ENCODE measurements around the gene TRIB2. TPM values are rescaled to one million over a fixed set of nuclear protein-coding genes. Genes with fewer than 3 reads are reported as not detected.

Gene TRIB2
- total RNA-seq, 2 donors from 2014 or later = 2.4 to 4.1 TPM

DNA sequence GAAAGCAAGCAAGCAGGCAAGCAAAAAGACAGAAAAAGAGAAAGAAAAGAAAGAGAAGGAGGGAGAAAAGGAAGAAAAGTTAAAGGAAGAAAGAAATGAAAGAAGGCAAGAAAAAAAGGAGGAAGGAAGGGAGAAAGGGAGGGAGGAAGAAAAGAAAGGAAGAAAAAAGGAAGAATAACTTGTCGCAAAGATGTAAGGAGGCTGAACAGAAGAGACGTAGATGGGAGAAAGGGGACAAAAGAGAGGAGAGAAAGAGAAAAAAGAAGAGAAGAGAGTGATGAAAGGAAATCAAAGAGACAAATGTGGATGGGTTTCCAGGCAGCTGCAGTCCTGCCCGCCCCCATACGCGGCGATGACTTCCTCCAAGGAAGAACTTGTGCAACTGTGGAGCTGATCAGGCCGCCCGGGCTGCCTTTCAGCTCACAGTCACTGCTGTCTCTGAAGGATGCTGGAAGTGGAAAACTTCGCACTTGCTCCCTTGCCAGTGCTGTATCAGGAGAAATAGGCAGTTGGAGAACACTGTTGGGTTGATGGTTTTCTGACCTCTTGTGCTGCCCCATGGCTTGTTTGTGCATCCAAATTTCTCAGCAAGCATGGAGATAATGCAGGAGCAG lies 52.9 kb downstream of the TRIB2 start:
- no peak overlapping the region for H3K27ac Mint-ChIP-seq
- no peak overlapping the region for H3K4me3 Mint-ChIP-seq
- peaks cover 4% of the 10 kb centered on the region for H3K4me1 Mint-ChIP-seq (ENCODE audit: low read depth)
- no peak for ATAC-seq (replicated peaks in 1 of 2)
- peaks cover 42% of the 10 kb centered on the region for H3K27me3 Mint-ChIP-seq (ENCODE audit: low read depth)
- no peaks in the 10 kb centered on the region for H3K9me3 Mint-ChIP-seq
- no peak for DNase-seq
- H3K36me3 Mint-ChIP-seq (ENCODE audit: insufficient read depth in 2 of 2) = no peaks in the 10 kb centered on the region

DNA sequence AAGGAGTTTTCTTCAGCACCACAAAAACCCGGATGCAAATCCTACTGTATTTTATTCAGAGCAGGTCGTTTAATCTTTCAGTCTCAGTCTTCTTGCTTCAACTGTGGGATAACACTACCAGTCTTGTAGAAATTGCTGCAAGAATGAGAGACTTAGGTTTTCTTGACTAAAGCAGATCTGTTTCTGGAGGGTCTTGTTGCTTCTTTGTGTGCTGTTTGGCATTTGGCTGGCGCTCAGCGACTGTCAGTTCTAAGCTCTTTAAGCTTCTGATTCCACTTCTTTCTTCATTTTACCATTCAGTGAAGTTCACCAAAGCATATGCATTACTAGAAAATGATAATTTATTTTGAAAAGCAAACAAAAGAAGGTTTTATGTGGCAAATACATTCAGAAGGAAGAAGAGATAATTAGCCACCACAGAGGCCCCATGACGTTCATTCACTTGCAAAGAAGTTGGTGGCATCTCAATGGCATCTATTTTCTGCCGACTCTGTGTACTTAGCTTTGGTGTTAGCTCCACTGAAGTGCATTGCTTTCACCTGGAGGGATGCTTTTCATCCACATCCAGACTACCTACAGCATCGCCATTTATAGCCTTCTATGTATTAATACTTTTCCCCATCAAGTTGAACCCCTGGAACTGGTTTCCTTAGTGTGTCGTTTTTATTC lies 53.7 kb downstream of the TRIB2 start:
- Mint-ChIP-seq H3K36me3 (ENCODE audit: insufficient read depth in 2 of 2) (peaks cover 0 to 2% of the 10 kb centered on the region in 2 donors), H3K4me1 (ENCODE audit: low read depth) (peaks cover 4% of the 10 kb centered on the region)

GRCh38 chr2:12771154-12771553 lies 54.4 kb downstream of the TRIB2 start:
- Mint-ChIP-seq H3K27me3 (ENCODE audit: low read depth) (peaks cover 42% of the 10 kb centered on the region), H3K27ac (no peak overlapping the region), H3K9me3 (peaks cover 2% of the 10 kb centered on the region in 2 donors), H3K4me3 (no peak overlapping the region), H3K36me3 (ENCODE audit: insufficient read depth in 2 of 2) (peaks cover 0 to 2% of the 10 kb centered on the region in 2 donors), H3K4me1 (ENCODE audit: low read depth) (peaks cover 4% of the 10 kb centered on the region)
- ATAC-seq (replicated peaks in 1 of 2) = no peak
- no peak for DNase-seq

More for the DNA sequence above, 53.7 kb downstream of the TRIB2 start:
- Mint-ChIP-seq H3K27ac (no peak overlapping the region), H3K9me3 (peaks cover 2% of the 10 kb centered on the region in 2 donors), H3K4me3 (no peak overlapping the region), H3K27me3 (ENCODE audit: low read depth) (peaks cover 42% of the 10 kb centered on the region)
- ATAC-seq (replicated peaks in 1 of 2) (no peak), DNase-seq (no peak)

GRCh38 chr2:12773586-12774394 lies 57.1 kb downstream of the TRIB2 start:
- H3K9me3 Mint-ChIP-seq = peaks cover 2% of the 10 kb centered on the region in 2 donors
- H3K27me3 Mint-ChIP-seq (ENCODE audit: low read depth) = peaks cover 27% of the 10 kb centered on the region
- ATAC-seq (replicated peaks in 1 of 2) (no peak), DNase-seq (no peak)
- H3K4me1 Mint-ChIP-seq (ENCODE audit: low read depth) = peaks cover 4% of the 10 kb centered on the region
- H3K4me3 Mint-ChIP-seq = no peak overlapping the region
- H3K36me3 Mint-ChIP-seq (ENCODE audit: insufficient read depth in 2 of 2) = peaks cover 0 to 2% of the 10 kb centered on the region in 2 donors
- H3K27ac Mint-ChIP-seq = no peak overlapping the region

DNA sequence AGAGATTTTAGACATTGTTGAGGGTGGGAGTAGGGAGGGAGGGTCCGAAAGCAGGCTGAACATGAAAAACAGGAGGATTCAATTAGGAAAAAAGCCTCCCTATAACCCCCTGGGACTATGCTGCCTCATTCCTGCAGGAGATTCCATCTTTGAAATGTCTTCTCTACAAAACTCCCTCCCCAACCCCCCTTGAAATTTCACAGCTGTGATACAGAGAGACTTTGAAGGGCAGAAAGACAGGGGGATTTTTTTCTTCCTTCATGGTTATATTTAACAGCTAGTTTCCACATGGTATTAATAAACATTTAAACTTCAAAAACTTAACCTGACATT lies 57.6 kb downstream of the TRIB2 start:
- peaks cover 23% of the 10 kb centered on the region for H3K27me3 Mint-ChIP-seq (ENCODE audit: low read depth)
- H3K36me3 Mint-ChIP-seq (ENCODE audit: insufficient read depth in 2 of 2) = peaks cover 0 to 2% of the 10 kb centered on the region in 2 donors
- no peak for DNase-seq
- peaks cover 2% of the 10 kb centered on the region in 2 donors for H3K9me3 Mint-ChIP-seq
- peaks cover 4% of the 10 kb centered on the region for H3K4me1 Mint-ChIP-seq (ENCODE audit: low read depth)
- H3K27ac Mint-ChIP-seq = no peak overlapping the region
- ATAC-seq (replicated peaks in 1 of 2) = no peak
- no peak overlapping the region for H3K4me3 Mint-ChIP-seq

GRCh38 chr2:12776521-12776961 lies 59.8 kb downstream of the TRIB2 start:
- Mint-ChIP-seq H3K27ac (no peak overlapping the region), H3K4me3 (no peak overlapping the region), H3K36me3 (ENCODE audit: insufficient read depth in 2 of 2) (peaks cover 0 to 2% of the 10 kb centered on the region in 2 donors), H3K9me3 (peaks cover 2% of the 10 kb centered on the region in 2 donors), H3K27me3 (ENCODE audit: low read depth) (peaks cover 3% of the 10 kb centered on the region), H3K4me1 (ENCODE audit: low read depth) (no peaks in the 10 kb centered on the region)
- DNase-seq (no peak), ATAC-seq (replicated peaks in 1 of 2) (no peak)

DNA sequence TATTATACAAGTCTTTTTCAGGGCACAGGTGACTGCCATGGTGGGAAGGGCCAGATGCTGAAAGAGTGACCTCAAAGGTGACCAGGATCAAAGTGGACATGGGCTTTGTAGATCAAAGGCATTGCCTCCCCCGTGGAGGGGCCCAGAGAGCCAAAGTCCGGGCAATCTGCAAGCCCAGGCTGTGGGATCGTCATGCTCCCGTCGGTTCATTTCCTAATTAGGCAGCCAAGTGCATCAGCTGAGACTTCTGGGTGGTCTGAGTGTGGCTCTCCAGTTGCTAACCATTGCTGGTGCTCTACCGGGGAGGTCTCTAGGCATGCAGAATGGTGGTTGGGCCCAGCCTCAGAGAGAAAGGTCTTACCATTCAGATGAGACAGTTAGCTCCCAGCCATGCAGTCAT lies 61.6 kb downstream of the TRIB2 start:
- H3K27me3 Mint-ChIP-seq (ENCODE audit: low read depth) = no peaks in the 10 kb centered on the region
- peaks cover 0 to 2% of the 10 kb centered on the region in 2 donors for H3K36me3 Mint-ChIP-seq (ENCODE audit: insufficient read depth in 2 of 2)
- no peak overlapping the region for H3K4me3 Mint-ChIP-seq
- H3K27ac Mint-ChIP-seq = no peak overlapping the region
- no peaks in the 10 kb centered on the region for H3K4me1 Mint-ChIP-seq (ENCODE audit: low read depth)
- DNase-seq (no peak), ATAC-seq (replicated peaks in 1 of 2) (no peak)
- peaks cover 2 to 3% of the 10 kb centered on the region in 2 donors for H3K9me3 Mint-ChIP-seq

DNA sequence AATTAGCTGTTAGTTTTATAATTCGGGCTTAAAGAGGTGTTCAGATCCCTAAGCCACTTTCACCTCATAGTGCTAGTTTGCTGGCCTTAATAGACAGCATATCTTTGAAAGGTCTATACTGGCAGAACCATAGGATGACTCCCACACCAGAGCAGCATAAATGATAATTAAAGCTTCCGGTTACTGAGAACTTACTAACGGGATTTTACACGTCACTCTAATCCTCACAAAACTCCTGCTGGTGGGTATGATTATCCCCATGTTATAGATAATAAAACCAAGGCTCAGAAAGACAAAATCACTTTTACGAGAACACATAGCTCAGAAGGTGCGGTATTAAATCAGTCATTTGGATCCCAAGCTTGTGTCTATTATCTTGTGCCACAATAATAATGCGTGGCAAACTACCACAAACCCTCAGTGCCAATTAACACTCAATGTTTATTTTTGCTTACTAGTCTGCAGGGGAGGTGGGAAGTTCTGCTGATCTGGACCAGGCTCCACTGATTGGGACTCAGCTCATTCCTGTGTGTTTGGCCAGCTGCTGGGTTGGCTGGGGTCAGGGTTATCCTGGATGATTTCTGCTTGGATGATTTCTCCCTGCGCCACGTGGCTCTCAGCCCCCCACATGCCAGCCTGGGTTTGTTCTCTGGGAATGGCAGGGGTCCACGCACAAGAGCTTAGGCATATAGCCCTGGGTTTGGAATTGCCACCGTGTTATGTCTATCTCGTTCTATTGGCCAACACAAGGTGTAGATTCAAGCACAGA lies 62.3 kb downstream of the TRIB2 start:
- H3K36me3 Mint-ChIP-seq (ENCODE audit: insufficient read depth in 2 of 2) = peaks cover 0 to 2% of the 10 kb centered on the region in 2 donors
- peaks cover 2 to 4% of the 10 kb centered on the region in 2 donors for H3K9me3 Mint-ChIP-seq
- H3K27me3 Mint-ChIP-seq (ENCODE audit: low read depth) = no peaks in the 10 kb centered on the region
- H3K27ac Mint-ChIP-seq = no peak overlapping the region
- no peaks in the 10 kb centered on the region for H3K4me1 Mint-ChIP-seq (ENCODE audit: low read depth)
- DNase-seq (no peak), ATAC-seq (replicated peaks in 1 of 2) (no peak)
- H3K4me3 Mint-ChIP-seq = no peak overlapping the region

- DNase-seq (no peak), ATAC-seq (replicated peaks in 1 of 2) (no peak)
- H3K27ac Mint-ChIP-seq = no peak overlapping the region
- H3K4me1 Mint-ChIP-seq (ENCODE audit: low read depth) = no peaks in the 10 kb centered on the region
- H3K9me3 Mint-ChIP-seq = peaks cover 0 to 2% of the 10 kb centered on the region in 2 donors
- no peak overlapping the region for H3K4me3 Mint-ChIP-seq
- no peaks in the 10 kb centered on the region for H3K27me3 Mint-ChIP-seq (ENCODE audit: low read depth)
- H3K36me3 Mint-ChIP-seq (ENCODE audit: insufficient read depth in 2 of 2) = peaks cover 0 to 1% of the 10 kb centered on the region in 2 donors
These were observed 64.6 kb downstream of the TRIB2 start for GRCh38 chr2:12781329-12781728.

DNA sequence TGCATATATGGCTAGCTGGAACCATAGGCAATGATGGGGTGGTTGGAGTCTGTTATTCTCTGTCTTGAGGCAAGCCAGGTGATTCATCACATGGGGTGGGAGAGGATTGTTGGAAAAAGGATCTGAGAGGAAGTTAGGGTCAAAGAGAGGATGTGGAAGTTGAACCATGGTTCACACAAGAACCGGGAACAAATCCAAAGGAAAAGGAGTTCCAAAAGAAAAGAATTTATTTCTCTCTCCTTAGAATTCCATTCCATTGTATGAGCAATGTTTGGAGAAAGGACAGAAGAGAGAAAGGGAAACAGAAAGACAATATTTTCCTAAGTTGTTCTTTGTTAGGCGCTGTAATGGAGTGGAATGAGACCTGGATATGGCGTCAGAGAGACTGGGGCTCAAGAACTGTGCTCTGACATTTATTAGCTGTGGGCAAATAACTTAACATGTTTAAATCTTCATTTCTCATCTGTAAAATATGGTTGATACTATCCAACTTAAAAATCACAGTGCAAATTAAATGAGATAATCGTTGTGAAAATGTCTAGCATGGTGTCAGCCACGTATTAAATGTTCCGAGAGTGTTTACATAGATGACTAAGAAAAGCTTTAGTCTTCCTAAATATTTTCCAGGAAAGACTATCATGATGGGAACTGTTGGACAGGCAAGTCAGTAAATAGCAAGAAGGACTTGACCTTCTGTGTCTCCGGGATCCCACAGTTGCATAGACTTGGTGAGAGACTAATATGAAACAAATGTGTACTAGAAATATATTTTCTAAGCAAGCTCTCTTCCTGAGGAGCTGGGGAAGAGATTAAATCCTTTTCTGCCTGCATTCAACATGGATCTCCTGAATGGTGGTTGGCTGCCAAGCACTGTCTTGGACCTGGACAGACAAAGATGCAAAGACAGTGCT lies 71.4 kb downstream of the TRIB2 start:
- DNase-seq (no peak), ATAC-seq (replicated peaks in 1 of 2) (no peak)
- H3K9me3 Mint-ChIP-seq = peaks cover 1 to 3% of the 10 kb centered on the region in 2 donors
- no peaks in the 10 kb centered on the region for H3K4me1 Mint-ChIP-seq (ENCODE audit: low read depth)
- no peaks in the 10 kb centered on the region for H3K27me3 Mint-ChIP-seq (ENCODE audit: low read depth)
- H3K27ac Mint-ChIP-seq = no peak overlapping the region
- no peak overlapping the region for H3K4me3 Mint-ChIP-seq
- H3K36me3 Mint-ChIP-seq (ENCODE audit: insufficient read depth in 2 of 2) = peaks cover 0 to 5% of the 10 kb centered on the region in 2 donors

- Mint-ChIP-seq H3K9me3 (peaks cover 1% of the 10 kb centered on the region in 2 donors), H3K36me3 (ENCODE audit: insufficient read depth in 2 of 2) (peaks cover 0 to 3% of the 10 kb centered on the region in 2 donors), H3K27me3 (ENCODE audit: low read depth) (no peaks in the 10 kb centered on the region), H3K4me1 (ENCODE audit: low read depth) (no peaks in the 10 kb centered on the region), H3K27ac (no peak overlapping the region), H3K4me3 (no peak overlapping the region)
- DNase-seq = no peak
- no peak for ATAC-seq (replicated peaks in 1 of 2)
These were observed 75.2 kb downstream of the TRIB2 start for GRCh38 chr2:12791906-12792305.

Measured in activated T-cell treated with anti-CD3 and anti-CD28 coated beads, Interleukin-2, amount 50 U/mL, for 72 hours (primary cell).